Astrocyte (in vitro differentiated cells and primary cell): ENCODE data around the gene MRI1. TPM values are rescaled to one million over a fixed set of nuclear protein-coding genes. Genes with fewer than 3 reads are reported as not detected.

Experiments
- DNase-seq: peaks from one replicate; pipeline ENCODE4 v3.0.0-alpha.2; 2010; ENCODE audit warnings: low read depth
- FAIRE-seq: peaks from 2 replicates; lab custom pipeline; 2011; peaks lifted over from hg19 to GRCh38; lab: Jason Lieb, UNC
- H2AFZ ChIP-seq: 2 replicates; pipeline ENCODE4 v1.6.0; 2012; ENCODE audit warnings: low read depth, low read length, inconsistent platforms
- H3K27ac ChIP-seq: 2 replicates; pipeline ENCODE4 v1.5.1; 2011; ENCODE audit warnings: low read depth, low read length, inconsistent platforms
- H3K27me3 ChIP-seq: 2 replicates; pipeline ENCODE4 v1.6.0; 2011; ENCODE audit warnings: low read length, inconsistent platforms; ENCODE audit not compliant: insufficient read depth
- H3K36me3 ChIP-seq: 2 replicates; pipeline ENCODE4 v1.5.1; 2011; ENCODE audit warnings: low read length, inconsistent platforms; ENCODE audit not compliant: insufficient read depth
- H3K4me1 ChIP-seq: 2 replicates; pipeline ENCODE4 v1.5.1; 2011; ENCODE audit warnings: low read length, inconsistent platforms; ENCODE audit not compliant: insufficient read depth
- H3K4me2 ChIP-seq: 2 replicates; pipeline ENCODE4 v1.6.0; 2012; ENCODE audit warnings: low read length, inconsistent platforms
- H3K4me3 ChIP-seq: 2 replicates; pipeline ENCODE4 v1.5.1; 2011; ENCODE audit warnings: low read depth, mild to moderate bottlenecking, low read length, inconsistent platforms; ENCODE audit not compliant: insufficient read depth
- H3K79me2 ChIP-seq: 2 replicates; pipeline ENCODE4 v1.6.0; 2012; ENCODE audit warnings: mild to moderate bottlenecking, low read length, inconsistent platforms; ENCODE audit not compliant: insufficient read depth
- H3K9ac ChIP-seq: 2 replicates; pipeline ENCODE4 v1.6.0; 2012; ENCODE audit warnings: mild to moderate bottlenecking, low read length, inconsistent platforms
- H3K9me3 ChIP-seq: 2 replicates; pipeline ENCODE4 v1.5.1; 2012; ENCODE audit warnings: low read depth, mild to moderate bottlenecking, low read length, inconsistent platforms; ENCODE audit not compliant: insufficient read depth
- H4K20me1 ChIP-seq: 2 replicates; pipeline ENCODE4 v1.6.0; 2012; ENCODE audit warnings: low read length, inconsistent platforms; ENCODE audit not compliant: insufficient read depth
- H3K27ac Mint-ChIP-seq: one replicate; pipeline ENCODE4 v1.8.0; 2021; ENCODE audit warnings: mild to moderate bottlenecking, mixed read lengths; ENCODE audit not compliant: unreplicated experiment
- H3K27me3 Mint-ChIP-seq: one replicate; pipeline ENCODE4 v1.8.0; 2021; ENCODE audit warnings: low read depth, mixed read lengths; ENCODE audit not compliant: unreplicated experiment
- H3K36me3 Mint-ChIP-seq: one replicate; pipeline ENCODE4 v1.8.0; 2021; ENCODE audit warnings: low read depth, mixed read lengths; ENCODE audit not compliant: unreplicated experiment
- H3K4me1 Mint-ChIP-seq: one replicate; pipeline ENCODE4 v1.8.0; 2021; ENCODE audit warnings: low read depth, mixed read lengths; ENCODE audit not compliant: unreplicated experiment
- H3K4me3 Mint-ChIP-seq: one replicate; pipeline ENCODE4 v1.8.0; 2021; ENCODE audit warnings: mild to moderate bottlenecking, moderate library complexity, mixed read lengths; ENCODE audit not compliant: unreplicated experiment
- H3K9me3 Mint-ChIP-seq: one replicate; pipeline ENCODE4 v1.8.0; 2021; ENCODE audit warnings: mild to moderate bottlenecking, mixed read lengths; ENCODE audit not compliant: unreplicated experiment
- EZH2 ChIP-seq: IDR thresholded peaks from 2 replicates; pipeline ENCODE4 v1.6.1; 2012; ENCODE audit warnings: mild to moderate bottlenecking, low read length, inconsistent platforms; ENCODE audit not compliant: insufficient read depth
- total RNA-seq: library from RNA; stranded (reverse); gene quantifications from 2 replicates; pipeline ENCODE4 v1.2.1, GENCODE V29; 2021
- TF ChIP-seq, protein P1 (sequence below): IDR thresholded peaks from 2 replicates; pipeline ENCODE4 v1.5.1; 2011; ENCODE audit warnings: low read depth, mild to moderate bottlenecking, inconsistent platforms, low read length, moderate library complexity; ENCODE audit not compliant: insufficient read depth

Gene MRI1
- total RNA-seq, 1 donor from 2014 or later, result 26.6 TPM

DNA sequence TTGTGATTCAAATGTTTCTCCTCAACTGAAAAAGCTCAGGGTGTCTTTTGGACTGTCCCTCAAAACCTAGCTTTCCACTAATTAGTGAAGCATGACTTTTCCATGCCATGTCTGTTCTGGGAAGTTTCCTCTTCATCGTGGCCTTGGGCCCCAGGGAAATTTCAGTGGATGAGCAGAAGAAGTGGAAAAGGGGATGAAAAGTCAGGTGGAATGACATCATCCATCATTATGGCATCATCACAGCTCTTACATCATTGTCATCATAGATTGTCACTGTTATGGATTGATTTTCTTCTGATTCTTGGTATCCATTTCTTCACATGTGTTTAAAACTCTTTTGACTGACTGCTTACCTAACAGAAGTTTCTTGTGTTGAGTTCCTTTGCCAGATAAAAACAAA, 26.2 kb upstream of the MRI1 start:
- H3K36me3 Mint-ChIP-seq, result peaks cover 11% of the 10 kb centered on the region

DNA sequence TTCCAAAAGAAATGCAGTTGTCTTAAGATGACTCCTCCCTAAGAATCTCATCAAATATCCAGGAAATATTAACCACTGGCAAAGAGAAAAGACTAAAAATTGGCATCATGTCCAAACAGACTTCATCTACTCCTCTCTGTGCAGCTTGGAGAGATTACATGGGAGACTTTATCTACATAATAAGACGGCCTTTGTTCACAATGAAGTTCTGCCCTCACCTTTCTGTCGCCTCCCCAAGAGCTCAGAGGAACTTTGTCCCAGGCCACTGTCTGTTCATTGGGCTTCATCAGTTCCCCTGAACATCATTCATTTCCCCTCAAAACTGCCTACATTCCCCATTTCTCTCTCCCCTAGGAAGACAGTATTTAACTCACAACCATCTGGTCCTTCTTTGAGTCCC, 22.4 kb upstream of the MRI1 start:
- peaks cover 1% of the 10 kb centered on the region for H3K9me3 Mint-ChIP-seq
- FAIRE-seq (no peak), DNase-seq (no peak)
- H3K27ac Mint-ChIP-seq, result no peak overlapping the region
- Histone ChIP-seq H3K27me3 (no peaks in the 10 kb centered on the region), H3K79me2 (no peaks in the 10 kb centered on the region), H3K4me1 (peaks cover 9% of the 10 kb centered on the region), H4K20me1 (no peaks in the 10 kb centered on the region), H3K4me2 (no peak overlapping the region), H3K36me3 (no peaks in the 10 kb centered on the region), H3K4me3 (no peak overlapping the region), H3K27ac (no peak overlapping the region), H3K9ac (no peak overlapping the region), H2AFZ (no peak overlapping the region), H3K9me3 (no peaks in the 10 kb centered on the region)
- peaks cover 11% of the 10 kb centered on the region for H3K36me3 Mint-ChIP-seq
- peak overlapping the region; percentile 36 for H3K4me3 Mint-ChIP-seq
- TF ChIP-seq, protein P1, sequence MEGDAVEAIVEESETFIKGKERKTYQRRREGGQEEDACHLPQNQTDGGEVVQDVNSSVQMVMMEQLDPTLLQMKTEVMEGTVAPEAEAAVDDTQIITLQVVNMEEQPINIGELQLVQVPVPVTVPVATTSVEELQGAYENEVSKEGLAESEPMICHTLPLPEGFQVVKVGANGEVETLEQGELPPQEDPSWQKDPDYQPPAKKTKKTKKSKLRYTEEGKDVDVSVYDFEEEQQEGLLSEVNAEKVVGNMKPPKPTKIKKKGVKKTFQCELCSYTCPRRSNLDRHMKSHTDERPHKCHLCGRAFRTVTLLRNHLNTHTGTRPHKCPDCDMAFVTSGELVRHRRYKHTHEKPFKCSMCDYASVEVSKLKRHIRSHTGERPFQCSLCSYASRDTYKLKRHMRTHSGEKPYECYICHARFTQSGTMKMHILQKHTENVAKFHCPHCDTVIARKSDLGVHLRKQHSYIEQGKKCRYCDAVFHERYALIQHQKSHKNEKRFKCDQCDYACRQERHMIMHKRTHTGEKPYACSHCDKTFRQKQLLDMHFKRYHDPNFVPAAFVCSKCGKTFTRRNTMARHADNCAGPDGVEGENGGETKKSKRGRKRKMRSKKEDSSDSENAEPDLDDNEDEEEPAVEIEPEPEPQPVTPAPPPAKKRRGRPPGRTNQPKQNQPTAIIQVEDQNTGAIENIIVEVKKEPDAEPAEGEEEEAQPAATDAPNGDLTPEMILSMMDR, result no peak
- TF ChIP-seq EZH2, result no peak
- H3K27me3 Mint-ChIP-seq, result no peaks in the 10 kb centered on the region
- H3K4me1 Mint-ChIP-seq, result no peaks in the 10 kb centered on the region

More for the DNA sequence above, 26.2 kb upstream of the MRI1 start:
- FAIRE-seq, result no peak
- Histone ChIP-seq H4K20me1 (no peaks in the 10 kb centered on the region), H3K27ac (no peak overlapping the region), H3K79me2 (no peaks in the 10 kb centered on the region), H3K27me3 (no peaks in the 10 kb centered on the region), H3K4me2 (no peak overlapping the region), H3K36me3 (no peaks in the 10 kb centered on the region), H3K4me3 (no peak overlapping the region), H3K4me1 (peaks cover 7% of the 10 kb centered on the region), H3K9me3 (no peaks in the 10 kb centered on the region), H2AFZ (no peak overlapping the region), H3K9ac (no peak overlapping the region)
- Mint-ChIP-seq H3K27me3 (no peaks in the 10 kb centered on the region), H3K4me1 (no peaks in the 10 kb centered on the region), H3K9me3 (no peaks in the 10 kb centered on the region), H3K27ac (no peak overlapping the region), H3K4me3 (no peak overlapping the region)
- TF ChIP-seq, protein P1, result no peak
- no peak for TF ChIP-seq EZH2
- DNase-seq, result no peak

DNA sequence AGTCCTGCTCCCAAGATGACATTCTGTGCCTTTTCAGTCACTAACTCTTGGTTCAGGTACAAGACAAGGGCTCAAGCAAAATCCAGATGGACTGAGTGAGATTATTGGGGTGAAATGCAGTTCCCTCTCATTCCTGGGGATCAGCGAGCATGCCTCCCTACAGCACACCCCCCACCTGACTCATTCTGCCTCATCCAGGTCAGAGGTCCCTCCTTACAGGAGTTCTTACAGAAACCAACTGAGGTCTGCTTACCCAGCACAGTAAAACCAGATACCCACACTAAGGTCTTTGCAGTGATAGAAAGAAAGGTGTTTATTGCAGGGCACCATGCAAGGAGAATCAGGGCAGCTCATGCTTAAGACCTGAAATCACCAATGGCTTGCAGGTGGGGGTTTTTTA, 21.6 kb upstream of the MRI1 start:
- H3K4me1 ChIP-seq, result peaks cover 9% of the 10 kb centered on the region
- H3K27me3 Mint-ChIP-seq, result no peaks in the 10 kb centered on the region
- H3K9ac ChIP-seq, result no peak overlapping the region
- peaks cover 5% of the 10 kb centered on the region for H3K9me3 Mint-ChIP-seq
- H3K4me1 Mint-ChIP-seq, result no peaks in the 10 kb centered on the region
- H3K79me2 ChIP-seq, result no peaks in the 10 kb centered on the region
- no peak overlapping the region for H3K4me3 Mint-ChIP-seq
- no peak overlapping the region for H3K4me2 ChIP-seq
- no peak overlapping the region for H3K27ac ChIP-seq
- no peak for TF ChIP-seq EZH2
- TF ChIP-seq, protein P1, result no peak
- DNase-seq, result no peak
- no peak overlapping the region for H2AFZ ChIP-seq
- no peaks in the 10 kb centered on the region for H3K27me3 ChIP-seq
- H4K20me1 ChIP-seq, result no peaks in the 10 kb centered on the region
- H3K36me3 Mint-ChIP-seq, result peaks cover 11% of the 10 kb centered on the region
- H3K36me3 ChIP-seq, result no peaks in the 10 kb centered on the region
- no peaks in the 10 kb centered on the region for H3K9me3 ChIP-seq
- H3K4me3 ChIP-seq, result no peak overlapping the region
- FAIRE-seq, result no peak
- H3K27ac Mint-ChIP-seq, result peak overlapping the region; percentile 16
